HepG2 (cell line): ENCODE measurements around the gene NDUFAF3. TPM values are rescaled to one million over a fixed set of nuclear protein-coding genes. Genes with fewer than 3 reads are reported as not detected.
A peak's percentile ranks its signal among the peaks of the same experiment; 100 is the strongest.

Experiments
- CHCHD3 ChIP-seq: sonication (generic); formaldehyde crosslinking; IDR thresholded peaks from 2 replicates; pipeline ENCODE4 v1.8.0; 2022; ENCODE audit warnings: mild to moderate bottlenecking, missing genetic modification reagents, moderate library complexity
- FLYWCH1 ChIP-seq: sonication (generic); formaldehyde crosslinking; IDR thresholded peaks from 2 replicates; pipeline ENCODE4 v1.8.1; 2023; ENCODE audit warnings: mild to moderate bottlenecking, missing genetic modification reagents
- FOXK1 ChIP-seq: sonication (generic); formaldehyde crosslinking; IDR thresholded peaks from 2 replicates; pipeline ENCODE4 v1.4.0; 2020; ENCODE audit warnings: low read depth, missing genetic modification reagents, borderline replicate concordance
- HNRNPL ChIP-seq: fragments of 200-400 bp; formaldehyde crosslinking; IDR thresholded peaks from 2 replicates; pipeline ENCODE4 v1.6.1; 2017; ENCODE audit warnings: mild to moderate bottlenecking, low read depth, low read length
- HOXD1 ChIP-seq: sonication (generic); formaldehyde crosslinking; IDR thresholded peaks from 2 replicates; pipeline ENCODE4 v1.5.0; 2020; ENCODE audit warnings: missing genetic modification reagents
- JUNB ChIP-seq: sonication (generic); formaldehyde crosslinking; IDR thresholded peaks from 2 replicates; pipeline ENCODE4 v1.8.0; 2022; ENCODE audit warnings: missing genetic modification reagents, mild to moderate bottlenecking, borderline replicate concordance
- REXO4 ChIP-seq: sonication (generic); formaldehyde crosslinking; IDR thresholded peaks from 2 replicates; pipeline ENCODE4 v1.8.0; 2022; ENCODE audit warnings: missing genetic modification reagents, mild to moderate bottlenecking, borderline replicate concordance
- RORA ChIP-seq: sonication (generic); formaldehyde crosslinking; IDR thresholded peaks from 2 replicates; pipeline ENCODE4 v1.5.0; 2020; ENCODE audit warnings: mild to moderate bottlenecking, missing genetic modification reagents, moderate library complexity
- SNRNP70 ChIP-seq: fragments of 200-400 bp; formaldehyde crosslinking; IDR thresholded peaks from 2 replicates; pipeline ENCODE4 v1.6.1; 2017; ENCODE audit warnings: mild to moderate bottlenecking, low read depth, low read length, moderate library complexity
- TBL1XR1 ChIP-seq: fragments of 150-350 bp; IDR thresholded peaks from 2 replicates; pipeline ENCODE4 v1.6.1; 2014; ENCODE audit warnings: borderline replicate concordance, low read length; ENCODE audit not compliant: partially characterized antibody
- THAP11 ChIP-seq: IDR thresholded peaks from 2 replicates; pipeline ENCODE4 v1.6.1; 2016; ENCODE audit warnings: missing biosample characterization, missing genetic modification reagents
- THYN1 ChIP-seq: sonication (generic); formaldehyde crosslinking; IDR thresholded peaks from 2 replicates; pipeline ENCODE4 v1.8.1; 2023; ENCODE audit warnings: low read depth, mild to moderate bottlenecking, moderate library complexity, missing genetic modification reagents, borderline replicate concordance
- ZNF468 ChIP-seq: sonication (generic); formaldehyde crosslinking; IDR thresholded peaks from 2 replicates; pipeline ENCODE4 v1.8.0; 2022; ENCODE audit warnings: mild to moderate bottlenecking, moderate library complexity, missing genetic modification reagents
- ZNF552 ChIP-seq: sonication (generic); formaldehyde crosslinking; IDR thresholded peaks from 2 replicates; pipeline ENCODE4 v1.9.0; 2022; ENCODE audit warnings: missing genetic modification reagents, mild to moderate bottlenecking, borderline replicate concordance
- ZNF570 ChIP-seq: sonication (generic); formaldehyde crosslinking; IDR thresholded peaks from 2 replicates; pipeline ENCODE4 v1.4.0; 2020; ENCODE audit warnings: mild to moderate bottlenecking, missing genetic modification reagents, borderline replicate concordance
- ZNF589 ChIP-seq: sonication (generic); formaldehyde crosslinking; conservative IDR thresholded peaks from 2 replicates; pipeline ENCODE4 v1.8.0; 2022; ENCODE audit warnings: mild to moderate bottlenecking, moderate library complexity, missing genetic modification reagents
- ZNF737 ChIP-seq: sonication (generic); formaldehyde crosslinking; IDR thresholded peaks from 2 replicates; pipeline ENCODE4 v1.5.0; 2020; ENCODE audit warnings: missing genetic modification reagents, mild to moderate bottlenecking, borderline replicate concordance
- ZNF782 ChIP-seq: sonication (generic); formaldehyde crosslinking; IDR thresholded peaks from 2 replicates; pipeline ENCODE4 v1.4.0; 2020; ENCODE audit warnings: missing genetic modification reagents, mild to moderate bottlenecking, borderline replicate concordance
- ZNF883 ChIP-seq: sonication (generic); formaldehyde crosslinking; IDR thresholded peaks from 2 replicates; pipeline ENCODE4 v1.5.1; 2020; ENCODE audit warnings: mild to moderate bottlenecking, missing genetic modification reagents; ENCODE audit errors: not compliant biosample characterization
- polyA plus RNA-seq, 8 experiments: library from polyadenylated mRNA; depleted of rRNA in 3 of 8; stranded (reverse) in 7 of 8; unstranded in 1 of 8; fragments of >200 nt; fragmentation: Illumina TruSeq in 4 of 8; extraction: Trizol in 4 of 8; gene quantifications; 2 replicates each; pipeline versions ENCODE4 v1.2.1 to v1.2.3, GENCODE V29; 2011 to 2016; ENCODE audit warnings: low read depth in 4 of 8, missing spikeins in 1 of 8, mixed read lengths in 1 of 8; ENCODE audit not compliant: insufficient read depth in 1 of 8
- total RNA-seq, 5 experiments: library from RNA; depleted of rRNA; stranded (reverse); fragments of >200 nt; fragmentation: Illumina TruSeq; extraction: Trizol; gene quantifications; 2 replicates each; pipeline ENCODE4 v1.2.3, GENCODE V29; 2016; ENCODE audit warnings: low read depth in 1 of 5
- TF ChIP-seq, protein P1 (sequence below): sonication (generic); formaldehyde crosslinking; IDR thresholded peaks from 2 replicates; pipeline ENCODE4 v1.8.1; 2022; ENCODE audit warnings: mild to moderate bottlenecking, missing genetic modification reagents
- TF ChIP-seq, protein P2 (sequence below): sonication (generic); formaldehyde crosslinking; conservative IDR thresholded peaks from 2 replicates; pipeline ENCODE4 v1.8.0; 2022; ENCODE audit warnings: missing genetic modification reagents
- TF ChIP-seq, protein P3 (sequence below): sonication (generic); formaldehyde crosslinking; conservative IDR thresholded peaks from 2 replicates; pipeline ENCODE4 v1.8.0; 2022; ENCODE audit warnings: mild to moderate bottlenecking, moderate library complexity, missing genetic modification reagents
- TF ChIP-seq, protein P4 (sequence below): IDR thresholded peaks from 2 replicates; pipeline ENCODE4 v1.6.1; 2016; ENCODE audit warnings: control low read depth

Gene NDUFAF3
- total and polyA plus RNA-seq, 2 of the 13 experiments (the other 11 are each of a cell fraction or from before 2014, with no cell fraction given), result 39.0 to 50.0 TPM

DNA sequence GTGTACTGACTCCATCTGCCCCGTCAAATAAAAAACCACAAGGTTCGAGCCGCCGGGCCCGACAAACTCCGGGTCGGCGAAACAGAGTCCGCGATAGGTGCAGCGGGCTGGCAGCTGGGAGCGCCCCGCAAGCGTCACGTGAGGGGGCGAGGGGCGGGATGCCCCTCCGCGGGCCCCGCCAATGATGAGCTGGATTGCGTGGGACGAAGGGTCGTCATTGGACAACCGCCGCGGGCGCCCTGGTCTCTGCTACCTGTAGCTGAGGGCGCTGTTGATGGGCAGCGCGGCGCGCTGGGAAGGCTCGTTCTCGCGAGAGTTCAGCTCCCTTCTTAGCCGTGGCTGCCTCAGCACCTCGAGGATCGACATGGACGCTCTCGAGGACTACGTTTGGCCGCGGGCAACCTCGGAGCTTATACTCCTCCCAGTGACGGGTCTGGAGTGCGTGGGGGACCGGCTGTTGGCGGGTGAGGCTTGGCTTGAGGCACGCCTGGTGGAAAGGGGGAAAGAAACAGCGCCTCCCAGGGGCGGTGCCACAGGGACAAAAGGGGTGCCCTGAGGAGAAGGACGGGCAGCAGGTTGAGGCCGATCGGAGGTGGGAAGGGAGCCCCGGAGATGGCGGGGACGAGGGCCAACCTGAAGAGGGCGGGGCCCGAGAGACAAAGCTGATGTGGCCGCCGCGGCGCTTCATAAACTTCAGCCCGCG lies 14.7 kb upstream of the NDUFAF3 start, which contains the start of gene WDR6 (continued):
- TF ChIP-seq RORA (CRISPR knock-in tag) (no peak), FLYWCH1 (no peak), HOXD1 (no peak), FOXK1 (CRISPR knock-in tag) (peak; percentile 52; the same call in 1 of the 2 replicates), HNRNPL (peak; percentile 79; the same call in 1 of the 2 replicates), SNRNP70 (no peak), JUNB (no peak), ZNF552 (CRISPR knock-in tag) (no peak), ZNF782 (CRISPR knock-in tag) (no peak), REXO4 (CRISPR knock-in tag) (no peak), ZNF589 (CRISPR knock-in tag) (peak; percentile 76; the same call in 1 of the 2 replicates), THYN1 (peak; percentile 71; the same call in 1 of the 2 replicates), ZNF570 (CRISPR knock-in tag) (no peak), ZNF737 (CRISPR knock-in tag) (no peak), ZNF468 (CRISPR knock-in tag) (no peak), THAP11 (peak; percentile 74), ZNF883 (CRISPR knock-in tag) (no peak), CHCHD3 (CRISPR knock-in tag) (no peak), TBL1XR1 (no peak)
- TF ChIP-seq, protein P1, sequence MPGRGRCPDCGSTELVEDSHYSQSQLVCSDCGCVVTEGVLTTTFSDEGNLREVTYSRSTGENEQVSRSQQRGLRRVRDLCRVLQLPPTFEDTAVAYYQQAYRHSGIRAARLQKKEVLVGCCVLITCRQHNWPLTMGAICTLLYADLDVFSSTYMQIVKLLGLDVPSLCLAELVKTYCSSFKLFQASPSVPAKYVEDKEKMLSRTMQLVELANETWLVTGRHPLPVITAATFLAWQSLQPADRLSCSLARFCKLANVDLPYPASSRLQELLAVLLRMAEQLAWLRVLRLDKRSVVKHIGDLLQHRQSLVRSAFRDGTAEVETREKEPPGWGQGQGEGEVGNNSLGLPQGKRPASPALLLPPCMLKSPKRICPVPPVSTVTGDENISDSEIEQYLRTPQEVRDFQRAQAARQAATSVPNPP, result no peak
- TF ChIP-seq, protein P2, sequence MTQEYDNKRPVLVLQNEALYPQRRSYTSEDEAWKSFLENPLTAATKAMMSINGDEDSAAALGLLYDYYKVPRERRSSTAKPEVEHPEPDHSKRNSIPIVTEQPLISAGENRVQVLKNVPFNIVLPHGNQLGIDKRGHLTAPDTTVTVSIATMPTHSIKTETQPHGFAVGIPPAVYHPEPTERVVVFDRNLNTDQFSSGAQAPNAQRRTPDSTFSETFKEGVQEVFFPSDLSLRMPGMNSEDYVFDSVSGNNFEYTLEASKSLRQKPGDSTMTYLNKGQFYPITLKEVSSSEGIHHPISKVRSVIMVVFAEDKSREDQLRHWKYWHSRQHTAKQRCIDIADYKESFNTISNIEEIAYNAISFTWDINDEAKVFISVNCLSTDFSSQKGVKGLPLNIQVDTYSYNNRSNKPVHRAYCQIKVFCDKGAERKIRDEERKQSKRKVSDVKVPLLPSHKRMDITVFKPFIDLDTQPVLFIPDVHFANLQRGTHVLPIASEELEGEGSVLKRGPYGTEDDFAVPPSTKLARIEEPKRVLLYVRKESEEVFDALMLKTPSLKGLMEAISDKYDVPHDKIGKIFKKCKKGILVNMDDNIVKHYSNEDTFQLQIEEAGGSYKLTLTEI, result no peak
- TF ChIP-seq, protein P3, sequence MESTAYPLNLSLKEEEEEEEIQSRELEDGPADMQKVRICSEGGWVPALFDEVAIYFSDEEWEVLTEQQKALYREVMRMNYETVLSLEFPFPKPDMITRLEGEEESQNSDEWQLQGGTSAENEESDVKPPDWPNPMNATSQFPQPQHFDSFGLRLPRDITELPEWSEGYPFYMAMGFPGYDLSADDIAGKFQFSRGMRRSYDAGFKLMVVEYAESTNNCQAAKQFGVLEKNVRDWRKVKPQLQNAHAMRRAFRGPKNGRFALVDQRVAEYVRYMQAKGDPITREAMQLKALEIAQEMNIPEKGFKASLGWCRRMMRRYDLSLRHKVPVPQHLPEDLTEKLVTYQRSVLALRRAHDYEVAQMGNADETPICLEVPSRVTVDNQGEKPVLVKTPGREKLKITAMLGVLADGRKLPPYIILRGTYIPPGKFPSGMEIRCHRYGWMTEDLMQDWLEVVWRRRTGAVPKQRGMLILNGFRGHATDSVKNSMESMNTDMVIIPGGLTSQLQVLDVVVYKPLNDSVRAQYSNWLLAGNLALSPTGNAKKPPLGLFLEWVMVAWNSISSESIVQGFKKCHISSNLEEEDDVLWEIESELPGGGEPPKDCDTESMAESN, result no peak; the same call in none of the 2 replicates
- TF ChIP-seq, protein P4, sequence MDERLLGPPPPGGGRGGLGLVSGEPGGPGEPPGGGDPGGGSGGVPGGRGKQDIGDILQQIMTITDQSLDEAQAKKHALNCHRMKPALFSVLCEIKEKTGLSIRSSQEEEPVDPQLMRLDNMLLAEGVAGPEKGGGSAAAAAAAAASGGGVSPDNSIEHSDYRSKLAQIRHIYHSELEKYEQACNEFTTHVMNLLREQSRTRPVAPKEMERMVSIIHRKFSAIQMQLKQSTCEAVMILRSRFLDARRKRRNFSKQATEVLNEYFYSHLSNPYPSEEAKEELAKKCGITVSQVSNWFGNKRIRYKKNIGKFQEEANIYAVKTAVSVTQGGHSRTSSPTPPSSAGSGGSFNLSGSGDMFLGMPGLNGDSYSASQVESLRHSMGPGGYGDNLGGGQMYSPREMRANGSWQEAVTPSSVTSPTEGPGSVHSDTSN (CRISPR knock-in tag), result peak; percentile 74
